Gastroesophageal sphincter (tissue), 4 donors: ENCODE data around the gene CST4. TPM values are rescaled to one million over a fixed set of nuclear protein-coding genes. Genes with fewer than 3 reads are reported as not detected.
"Not testable (repeated sequence)": the region's sequence is repeated elsewhere in the genome, so short reads cannot be mapped to it uniquely, and the experiment has no call there.

Experiments
- ATAC-seq: fragments of 150-250 bp; one replicate; pipeline ENCODE4 v1.9.1; 2016; ENCODE audit warnings: mild to moderate bottlenecking, moderate library complexity
- H3K27ac ChIP-seq, 4 donors: fragments of 200-600 bp; sonication (generic) in 3 of 4; 1 replicate in 3 of 4; 2 replicates in 1 of 4; pipeline ENCODE4 v1.5.1; 2016 to 2019
- H3K27me3 ChIP-seq: fragments of 200-600 bp; sonication (generic); one replicate; pipeline ENCODE4 v1.5.1; 2019
- H3K36me3 ChIP-seq, 2 donors: fragments of 200-600 bp; sonication (generic); one replicate each; pipeline ENCODE4 v1.5.1; 2019; ENCODE audit warnings: control low read depth in 1 of 2
- H3K4me1 ChIP-seq, 3 donors: fragments of 200-600 bp; sonication (generic); 1 replicate in 2 of 3; 2 replicates in 1 of 3; pipeline ENCODE4 v1.5.1; 2016 to 2019; ENCODE audit warnings: control low read depth in 2 of 3
- H3K4me3 ChIP-seq, 2 donors: fragments of 200-600 bp; sonication (generic); one replicate each; pipeline ENCODE4 v1.5.1; 2019; ENCODE audit warnings: mild to moderate bottlenecking in 1 of 2, moderate library complexity in 1 of 2
- H3K9me3 ChIP-seq, 3 donors: fragments of 200-600 bp; sonication (generic); one replicate each; pipeline ENCODE4 v1.5.1; 2017 to 2019; ENCODE audit warnings: control low read depth in 2 of 3
- CTCF ChIP-seq, 4 experiments: fragments of 200-600 bp in 2 of 4; fragments of 450-650 bp in 2 of 4; sonication (generic) in 1 of 4; IDR thresholded peaks; one replicate each; pipeline ENCODE4 v1.5.1; 2017 to 2019; ENCODE audit warnings: antibody characterized with exemption in 4 of 4, mild to moderate bottlenecking in 2 of 4, moderate library complexity in 2 of 4
- EP300 ChIP-seq: sonication (generic); formaldehyde crosslinking; IDR thresholded peaks from one replicate; pipeline ENCODE4 v1.6.1; 2017; ENCODE audit warnings: antibody characterized with exemption, mild to moderate bottlenecking
- POLR2A ChIP-seq, 2 donors: fragments of 450-650 bp; IDR thresholded peaks; one replicate each; pipeline ENCODE4 v1.6.1; 2017; ENCODE audit warnings: antibody characterized with exemption in 2 of 2, mild to moderate bottlenecking in 2 of 2, moderate library complexity in 1 of 2
- POLR2AphosphoS5 ChIP-seq: sonication (generic); formaldehyde crosslinking; IDR thresholded peaks from one replicate; pipeline ENCODE4 v1.6.1; 2017; ENCODE audit warnings: antibody characterized with exemption
- WGBS, 2 donors: methylation state at CpG; one replicate each; pipeline ENCODE4 v1.1.5; 2018; ENCODE audit warnings: low coverage in 1 of 2; 5-methylcytosine and 5-hydroxymethylcytosine counted together
- total RNA-seq, 4 donors: library from RNA; depleted of rRNA; stranded (reverse); fragments of >200 nt; gene quantifications; one replicate each; pipeline ENCODE4 v1.1.0, GENCODE V29; 2016

Gene CST4
- not detected for total RNA-seq

GRCh38 chr20:23688684-23689398 lies at the start of gene CST4:
TSS of gene CST4 (minus strand) at chr20:23689038. CDS start at chr20:23688969, 69 bp downstream.
- H3K9me3 ChIP-seq, ATAC-seq, H3K4me1 ChIP-seq, H3K27ac ChIP-seq, H3K4me3 ChIP-seq, H3K36me3 ChIP-seq: not testable (repeated sequence)
- 93% methylated on average over 6 of the region's 12 CpGs; no CpG with 5 or more reads in 1 of the 2 donors for WGBS, 2 donors
- peaks cover 19% of the 10 kb centered on the region for H3K27me3 ChIP-seq

GRCh38 chr20:23735391-23735790 lies 46.6 kb upstream of the CST4 start:
- not testable (repeated sequence) for H3K4me3 ChIP-seq, H3K27me3 ChIP-seq, H3K36me3 ChIP-seq, H3K4me1 ChIP-seq, H3K27ac ChIP-seq, ATAC-seq, H3K9me3 ChIP-seq
- WGBS, 2 donors, result 43 to 72% methylated on average over 3 of the region's 3 CpGs

- not testable (repeated sequence) for H3K27ac ChIP-seq, H3K27me3 ChIP-seq, ATAC-seq, H3K4me3 ChIP-seq, H3K36me3 ChIP-seq, H3K4me1 ChIP-seq, H3K9me3 ChIP-seq
- 66 to 90% methylated on average over 1 to 2 of the region's 2 CpGs for WGBS, 2 donors
Measured at GRCh38 chr20:23734949-23735348, 46.1 kb upstream of the CST4 start.

GRCh38 chr20:23734440-23734839 lies 45.6 kb upstream of the CST4 start:
- not testable (repeated sequence) for ATAC-seq, H3K4me3 ChIP-seq, H3K27me3 ChIP-seq, H3K4me1 ChIP-seq, H3K9me3 ChIP-seq, H3K27ac ChIP-seq, H3K36me3 ChIP-seq
- WGBS, 2 donors, result 80% methylated on average over 1 of the region's 1 CpG; no CpG with 5 or more reads in 1 of the 2 donors

- no CpG with 5 or more reads among the region's 3 CpGs for WGBS, 2 donors
- TF ChIP-seq EP300 (no peak), POLR2AphosphoS5 (no peak), POLR2A (IDR thresholded peaks at IDR 0.05) (no peak), CTCF (IDR thresholded peaks at IDR 0.05) (no peak)
Measured at GRCh38 chr20:23727016-23727415, 38.2 kb upstream of the CST4 start.

GRCh38 chr20:23725102-23725501 lies 36.3 kb upstream of the CST4 start:
- Histone ChIP-seq H3K27me3 (no peaks in the 10 kb centered on the region), H3K4me1 (no peaks in the 10 kb centered on the region), H3K36me3 (no peaks in the 10 kb centered on the region), H3K9me3 (no peaks in the 10 kb centered on the region), H3K4me3 (no peak overlapping the region), H3K27ac (no peak overlapping the region)
- TF ChIP-seq POLR2A (IDR thresholded peaks at IDR 0.05) (no peak), POLR2AphosphoS5 (no peak), CTCF (IDR thresholded peaks at IDR 0.05) (no peak), EP300 (no peak)
- 79 to 92% methylated on average over 3 of the region's 3 CpGs for WGBS, 2 donors
- no peak for ATAC-seq

More at GRCh38 chr20:23727016-23727415, 38.2 kb upstream of the CST4 start:
- Histone ChIP-seq H3K27me3 (no peaks in the 10 kb centered on the region), H3K4me1 (no peaks in the 10 kb centered on the region), H3K27ac (no peak overlapping the region), H3K4me3 (no peak overlapping the region), H3K9me3 (no peaks in the 10 kb centered on the region), H3K36me3 (no peaks in the 10 kb centered on the region)
- ATAC-seq, result no peak

- WGBS, 2 donors, result 83 to 100% methylated on average over 1 of the region's 2 CpGs
- peak in 3 of 4 experiments; percentile 13 to 31 (median 28) for TF ChIP-seq CTCF (IDR thresholded peaks at IDR 0.05)
- H3K27me3 ChIP-seq, H3K4me1 ChIP-seq, H3K36me3 ChIP-seq, H3K27ac ChIP-seq, H3K4me3 ChIP-seq, H3K9me3 ChIP-seq: not testable (repeated sequence)
- peak; percentile 28 for ATAC-seq
Measured at GRCh38 chr20:23723659-23724307, 34.9 kb upstream of the CST4 start.

- not testable (repeated sequence) for H3K36me3 ChIP-seq, H3K9me3 ChIP-seq, ATAC-seq, H3K27ac ChIP-seq, H3K4me3 ChIP-seq, H3K27me3 ChIP-seq, H3K4me1 ChIP-seq
- WGBS, 2 donors, result 78 to 83% methylated on average over 2 to 5 of the region's 5 CpGs
Measured at GRCh38 chr20:23722851-23723250, 34.0 kb upstream of the CST4 start.
